Hepatocyte (in vitro differentiated cells): Measurements from ENCODE around the gene HFE.

ENCODE experiments used
- EZH2 ChIP-seq: fragments of 200-600 bp; sonication (generic); IDR thresholded peaks from 2 replicates; pipeline ENCODE4 v1.6.1; 2016; ENCODE audit warnings: antibody characterized with exemption, mild to moderate bottlenecking, borderline replicate concordance
- EZH2phosphoT487 ChIP-seq: fragments of 200-600 bp; sonication (generic); IDR thresholded peaks from one replicate; pipeline ENCODE4 v1.6.1; 2018; ENCODE audit warnings: antibody characterized with exemption, mild to moderate bottlenecking, low read depth, moderate library complexity; ENCODE audit not compliant: unreplicated experiment, severe bottlenecking
- TF ChIP-seq, protein P1 (sequence below): fragments of 200-600 bp; sonication (generic); IDR thresholded peaks from 2 replicates; pipeline ENCODE4 v1.5.1; 2016; ENCODE audit warnings: antibody characterized with exemption, mild to moderate bottlenecking; ENCODE audit not compliant: poor library complexity

DNA sequence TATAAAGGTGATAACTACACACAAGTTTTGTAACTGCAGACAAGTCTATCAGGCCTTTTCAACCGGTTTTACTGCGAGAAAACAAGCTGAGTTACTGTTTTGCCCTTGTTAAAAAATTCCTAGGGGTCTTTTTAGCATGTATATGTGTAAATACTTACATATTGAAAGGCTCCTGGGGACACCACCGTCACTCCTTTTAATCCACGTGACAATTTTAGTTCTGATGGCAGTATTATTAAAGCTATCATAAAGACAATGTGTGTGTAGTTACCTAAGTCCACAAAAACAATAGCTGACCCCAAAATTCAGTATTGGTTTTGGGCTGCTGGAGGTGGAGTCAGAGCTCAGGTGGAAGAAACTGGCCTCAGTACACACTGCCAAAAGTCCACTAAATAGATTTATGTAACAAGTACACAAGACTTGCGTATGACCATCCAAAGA is 41.3 kb upstream of the HFE start:
- TF ChIP-seq, protein P1, sequence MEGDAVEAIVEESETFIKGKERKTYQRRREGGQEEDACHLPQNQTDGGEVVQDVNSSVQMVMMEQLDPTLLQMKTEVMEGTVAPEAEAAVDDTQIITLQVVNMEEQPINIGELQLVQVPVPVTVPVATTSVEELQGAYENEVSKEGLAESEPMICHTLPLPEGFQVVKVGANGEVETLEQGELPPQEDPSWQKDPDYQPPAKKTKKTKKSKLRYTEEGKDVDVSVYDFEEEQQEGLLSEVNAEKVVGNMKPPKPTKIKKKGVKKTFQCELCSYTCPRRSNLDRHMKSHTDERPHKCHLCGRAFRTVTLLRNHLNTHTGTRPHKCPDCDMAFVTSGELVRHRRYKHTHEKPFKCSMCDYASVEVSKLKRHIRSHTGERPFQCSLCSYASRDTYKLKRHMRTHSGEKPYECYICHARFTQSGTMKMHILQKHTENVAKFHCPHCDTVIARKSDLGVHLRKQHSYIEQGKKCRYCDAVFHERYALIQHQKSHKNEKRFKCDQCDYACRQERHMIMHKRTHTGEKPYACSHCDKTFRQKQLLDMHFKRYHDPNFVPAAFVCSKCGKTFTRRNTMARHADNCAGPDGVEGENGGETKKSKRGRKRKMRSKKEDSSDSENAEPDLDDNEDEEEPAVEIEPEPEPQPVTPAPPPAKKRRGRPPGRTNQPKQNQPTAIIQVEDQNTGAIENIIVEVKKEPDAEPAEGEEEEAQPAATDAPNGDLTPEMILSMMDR: no peak
- TF ChIP-seq EZH2phosphoT487 (no peak), EZH2 (no peak)
